ENCODE data around the gene TIMP3. TPM values are rescaled to one million over a fixed set of nuclear protein-coding genes. Genes with fewer than 3 reads are reported as not detected.

TIMP3 gene
- total RNA-seq, 1 donor = 924 TPM

DNA sequence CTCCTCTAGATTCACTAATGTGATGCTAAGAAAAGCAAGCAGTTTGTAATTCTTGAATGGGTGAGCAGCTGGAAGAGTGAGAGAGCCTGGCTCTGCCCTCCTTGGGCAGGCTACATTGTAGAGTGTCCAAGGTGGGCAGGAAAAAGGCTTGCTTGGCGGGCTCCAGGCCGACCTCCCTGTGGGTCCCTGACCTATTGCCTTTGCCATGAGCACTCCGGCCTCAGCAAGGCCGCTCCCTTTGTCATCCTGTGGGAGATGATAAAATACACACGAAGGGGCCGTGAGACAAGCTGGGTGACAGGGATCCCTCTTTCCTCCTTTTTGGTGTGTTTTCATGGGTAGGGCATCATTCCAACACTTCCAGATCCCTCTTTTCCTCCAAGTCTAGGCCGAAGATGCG is 41.8 kb downstream of the TIMP3 start:
- TF ChIP-seq CTCF (IDR thresholded peaks at IDR 0.05; ENCODE audit: insufficient read depth, low read depth, low read length) = no peak

DNA sequence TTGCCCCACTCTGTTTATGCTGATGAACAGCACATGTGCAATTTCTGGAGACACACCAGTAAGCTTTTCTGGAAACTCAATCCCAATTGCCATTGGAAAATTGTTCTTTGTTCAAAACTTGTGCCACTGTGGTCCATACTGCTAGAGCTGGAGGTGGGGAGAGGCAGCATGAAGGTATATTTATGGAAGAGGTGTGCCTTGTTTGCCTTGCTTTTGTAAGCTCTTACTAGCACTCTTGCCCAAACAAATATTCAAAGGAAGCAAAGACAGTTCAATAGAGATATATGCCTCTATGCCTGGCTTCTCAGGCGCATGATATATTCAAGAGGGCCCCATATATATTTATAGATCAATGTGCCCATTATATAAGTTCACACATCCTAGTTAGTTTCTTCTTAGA is 42.7 kb downstream of the TIMP3 start:
- no peak for DNase-seq (ENCODE audit: low read depth)
- no peak overlapping the region for H3K4me3 ChIP-seq (ENCODE audit: low read depth, low read length)
- no peak for TF ChIP-seq CTCF (IDR thresholded peaks at IDR 0.05; ENCODE audit: insufficient read depth, low read depth, low read length)

More for the DNA sequence above, 41.8 kb downstream of the TIMP3 start:
- no peak overlapping the region for H3K4me3 ChIP-seq (ENCODE audit: low read depth, low read length)
- DNase-seq (ENCODE audit: low read depth) = no peak

DNA sequence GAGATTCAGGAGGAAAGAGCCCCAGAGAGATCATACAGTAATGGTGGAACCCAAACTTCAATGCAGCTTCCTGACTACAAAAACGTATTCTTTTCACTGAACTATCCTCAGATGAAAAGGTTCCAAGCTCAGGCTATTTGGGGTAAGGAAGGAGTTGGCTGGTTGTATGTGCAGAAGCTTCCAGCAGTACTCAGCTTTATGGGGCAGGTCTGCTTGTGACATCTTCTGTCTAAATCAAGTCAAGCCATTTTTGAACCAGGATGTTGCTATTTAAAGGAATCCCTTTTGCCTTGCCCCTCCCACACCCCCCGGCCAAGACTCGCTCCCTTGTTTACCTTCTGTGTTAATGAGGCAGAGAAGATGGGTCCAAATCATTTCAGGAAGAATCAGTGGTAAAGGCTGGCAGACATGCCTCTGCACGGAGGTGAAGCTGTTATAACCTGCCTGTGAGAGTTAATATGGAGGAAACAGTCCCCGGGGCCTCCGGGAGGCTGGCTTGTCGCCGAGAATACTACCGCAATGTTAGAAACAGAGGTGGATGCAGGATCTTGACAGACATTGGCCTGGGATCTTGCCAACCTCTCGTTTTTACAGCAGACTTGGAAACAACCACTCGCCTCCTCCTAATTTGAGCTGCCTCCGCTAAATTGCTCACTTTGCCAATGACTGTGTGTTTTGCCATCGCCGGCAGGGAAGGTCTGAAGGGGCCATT is 45.4 kb downstream of the TIMP3 start:
- H3K4me3 ChIP-seq (ENCODE audit: low read depth, low read length) = no peak overlapping the region
- no peak for TF ChIP-seq CTCF (IDR thresholded peaks at IDR 0.05; ENCODE audit: insufficient read depth, low read depth, low read length)
- DNase-seq (ENCODE audit: low read depth) = no peak

GRCh38 chr22:32848226-32848625 is 46.7 kb downstream of the TIMP3 start:
- DNase-seq (ENCODE audit: low read depth) = peak; percentile 12
- TF ChIP-seq CTCF (IDR thresholded peaks at IDR 0.05; ENCODE audit: insufficient read depth, low read depth, low read length) = no peak
- H3K4me3 ChIP-seq (ENCODE audit: low read depth, low read length) = no peak overlapping the region

DNA sequence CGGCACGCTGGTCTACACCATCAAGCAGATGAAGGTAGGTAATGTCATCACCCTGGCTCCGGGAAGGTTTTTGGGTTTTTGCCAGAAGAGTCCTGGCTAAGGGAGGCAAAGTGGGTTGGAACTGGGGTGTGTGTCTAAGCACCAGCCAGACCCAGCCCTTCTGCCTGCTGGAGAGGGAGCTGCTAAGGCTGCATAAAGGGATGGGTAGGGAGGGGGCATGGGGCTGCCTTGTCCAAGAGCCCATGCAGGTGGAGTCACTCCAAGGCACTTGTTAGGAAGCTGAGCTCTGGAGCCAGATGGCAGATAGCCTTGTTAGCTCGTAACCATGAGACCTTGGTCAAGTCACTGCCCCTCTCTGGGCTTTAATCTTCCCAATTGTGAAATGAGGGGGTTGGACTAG is 48.0 kb downstream of the TIMP3 start:
- DNase-seq (ENCODE audit: low read depth) = peak; percentile 55
- no peak overlapping the region for H3K4me3 ChIP-seq (ENCODE audit: low read depth, low read length)
- no peak for TF ChIP-seq CTCF (IDR thresholded peaks at IDR 0.05; ENCODE audit: insufficient read depth, low read depth, low read length)

DNA sequence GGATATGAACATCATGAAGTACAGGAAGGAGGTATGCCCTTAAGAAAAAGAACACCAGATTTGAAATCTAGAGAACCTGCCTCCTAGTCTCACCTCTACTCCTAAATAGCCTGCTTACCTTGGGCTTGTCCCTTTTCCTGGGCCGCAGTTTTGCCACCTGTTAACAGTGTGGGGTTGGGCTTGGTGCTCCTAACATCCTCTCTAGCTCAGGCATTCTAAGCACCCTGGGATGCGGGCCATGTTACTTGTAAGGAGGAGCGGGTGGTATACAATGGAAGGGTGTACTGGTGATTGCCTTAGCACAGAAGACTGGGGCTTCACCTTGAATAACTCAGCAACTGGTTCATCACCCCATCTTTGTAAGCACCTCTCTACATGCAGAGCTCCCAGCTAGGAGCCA is 48.7 kb downstream of the TIMP3 start:
- no peak for TF ChIP-seq CTCF (IDR thresholded peaks at IDR 0.05; ENCODE audit: insufficient read depth, low read depth, low read length)
- DNase-seq (ENCODE audit: low read depth) = peak; percentile 26
- H3K4me3 ChIP-seq (ENCODE audit: low read depth, low read length) = no peak overlapping the region

Measured in fibroblast of villous mesenchyme (primary cell).